PC-3 (cell line): ENCODE measurements around the gene ABLIM3.
"Not testable (repeated sequence)": the region's sequence is repeated elsewhere in the genome, so short reads cannot be mapped to it uniquely, and the experiment has no call there.

Experiments used
- CTCF ChIP-seq: fragments of 300-600 bp; sonication (generic); conservative IDR thresholded peaks from 2 replicates; pipeline ENCODE4 v1.5.1; 2017; ENCODE audit warnings: antibody characterized with exemption, low read depth, mild to moderate bottlenecking, low read length
- EZH2 ChIP-seq: fragments of 300-600 bp; sonication (generic); IDR thresholded peaks from one replicate; pipeline ENCODE4 v1.6.1; 2017; ENCODE audit warnings: antibody characterized with exemption, mild to moderate bottlenecking, low read length; ENCODE audit not compliant: unreplicated experiment

- not testable (repeated sequence) for TF ChIP-seq CTCF, EZH2
Observed at GRCh38 chr5:149187617-149188016, 46.3 kb downstream of the ABLIM3 start.
